ENCODE results near the gene DLG3.
"Not testable (repeated sequence)": the region's sequence is repeated elsewhere in the genome, so short reads cannot be mapped to it uniquely, and the experiment has no call there.

The DLG3 gene

GRCh38 chrX:70515270-70515669 is 70.6 kb downstream of the DLG3 start:
- not testable (repeated sequence) for DNase-seq (ENCODE audit: low spot score)

- DNase-seq (ENCODE audit: low spot score): not testable (repeated sequence)
Measured at GRCh38 chrX:70515692-70516091, 71.1 kb downstream of the DLG3 start.

GRCh38 chrX:70525733-70526132 is 81.1 kb downstream of the DLG3 start:
- DNase-seq (ENCODE audit: low spot score): no peak

GRCh38 chrX:70527053-70527452 is 82.4 kb downstream of the DLG3 start:
- DNase-seq (ENCODE audit: low spot score): no peak

- no peak for DNase-seq (ENCODE audit: low spot score)
Measured at GRCh38 chrX:70527610-70528345, 83.1 kb downstream of the DLG3 start.

GRCh38 chrX:70535198-70535597 is 90.6 kb downstream of the DLG3 start:
- no peak for DNase-seq (ENCODE audit: low spot score)

GRCh38 chrX:70549429-70549828 is 104.8 kb downstream of the DLG3 start:
- no peak for DNase-seq (ENCODE audit: low spot score)

GRCh38 chrX:70552130-70552704 is 107.6 kb downstream of the DLG3 start:
- DNase-seq (ENCODE audit: low spot score): no peak

- no peak for DNase-seq (ENCODE audit: low spot score)
Measured at GRCh38 chrX:70553516-70553915, 108.9 kb downstream of the DLG3 start.

GRCh38 chrX:70554081-70554480 is 109.4 kb downstream of the DLG3 start:
- DNase-seq (ENCODE audit: low spot score): no peak

GRCh38 chrX:70554523-70554922 is 109.9 kb downstream of the DLG3 start:
- no peak for DNase-seq (ENCODE audit: low spot score)

GRCh38 chrX:70554948-70555347 is 110.3 kb downstream of the DLG3 start:
- no peak for DNase-seq (ENCODE audit: low spot score)

Small RNA genes lying within 50 kb of the gene (small RNA-seq; reads per million reads assigned to genes)
- gene RNU4-81P (0 to 0.18 reads per million in 2 experiments), gene RNY4P23 (0.13 to 4.8 reads per million in 2 experiments)

All from SK-N-DZ (cell line).